ENCODE results near the gene SORCS3. TPM values are rescaled to one million over a fixed set of nuclear protein-coding genes. Genes with fewer than 3 reads are reported as not detected.
A peak's percentile ranks its signal among the peaks of the same experiment; 100 is the strongest.

SORCS3 gene
- total RNA-seq, 1 experiment from 2014 or later, result not detected

DNA sequence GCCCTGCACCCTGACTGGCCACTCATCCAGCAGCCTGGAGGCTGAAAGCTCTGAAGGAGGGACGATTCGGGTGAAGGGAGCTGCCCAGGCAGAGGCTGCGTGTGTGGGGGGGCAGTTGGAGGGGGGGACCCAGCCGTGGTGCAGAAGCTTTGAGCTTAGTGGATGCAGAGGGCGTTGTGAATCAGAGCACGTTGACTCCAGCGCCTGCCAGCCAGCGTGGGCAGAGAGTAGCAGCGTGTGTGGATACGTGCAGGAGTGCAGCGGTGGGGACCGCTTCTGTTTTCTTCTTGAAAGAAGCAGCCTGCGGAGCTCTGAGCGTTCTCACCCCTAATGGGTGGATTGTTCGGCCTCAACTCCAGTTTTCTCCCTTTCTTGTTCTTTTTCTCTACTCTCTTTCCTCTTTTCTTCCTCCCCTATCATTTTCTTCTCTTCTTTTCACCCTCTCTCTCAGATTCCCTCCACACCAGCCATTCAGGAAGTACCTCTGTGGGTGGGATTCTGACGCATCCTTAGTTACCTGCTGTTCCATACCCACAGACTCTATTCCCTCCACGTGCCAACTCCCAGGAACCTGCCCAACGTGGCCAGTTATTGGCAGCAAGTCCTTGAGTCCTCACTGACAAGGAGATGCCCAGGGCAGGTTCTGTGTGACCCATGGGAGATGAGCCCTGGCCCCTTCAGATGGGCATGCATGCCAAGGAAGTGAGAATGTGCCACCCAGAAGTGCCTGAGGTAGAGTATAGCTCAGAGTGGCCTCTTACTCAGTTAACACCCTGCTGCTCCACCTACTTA, 47.4 kb downstream of the SORCS3 start:
- H3K9me3 ChIP-seq (ENCODE audit: control insufficient read depth, insufficient read depth, low read depth, low read length), result no peaks in the 10 kb centered on the region
- in situ Hi-C loops (cut with HindIII; ENCODE audit: low pct_unique_long_range_greater_than_20kb, low sequenced_read_pairs) (no loop called here), intact Hi-C loops (cut with micrococcal nuclease; ENCODE audit: unreplicated experiment) (no loop called here)
- H3K4me3 ChIP-seq (ENCODE audit: low read depth in 2 of 2, low read length in 2 of 2), result no peak overlapping the region
- ChIA-PET POLR2A (interaction anchor here (0.6 kb wide), 1 partner anchor 53 kb away, joined by 3 read pairs; no protein-coding TSS in a partner anchor), CTCF (no interaction called here)
- no peak overlapping the region for H3K27ac ChIP-seq (ENCODE audit: low read length)
- no peaks in the 10 kb centered on the region for H3K4me1 ChIP-seq (ENCODE audit: control insufficient read depth, insufficient read depth, low read length)
- no peak for TF ChIP-seq POLR2AphosphoS5 (IDR thresholded peaks at IDR 0.05; ENCODE audit: low read depth, low read length)
- no peak for TF ChIP-seq TCF7L2 (IDR thresholded peaks at IDR 0.05; ENCODE audit: low read depth, low read length)
- TF ChIP-seq SIN3A (IDR thresholded peaks at IDR 0.05; ENCODE audit: borderline replicate concordance, insufficient read depth, low read depth, low read length), result no peak
- TF ChIP-seq, protein P1, sequence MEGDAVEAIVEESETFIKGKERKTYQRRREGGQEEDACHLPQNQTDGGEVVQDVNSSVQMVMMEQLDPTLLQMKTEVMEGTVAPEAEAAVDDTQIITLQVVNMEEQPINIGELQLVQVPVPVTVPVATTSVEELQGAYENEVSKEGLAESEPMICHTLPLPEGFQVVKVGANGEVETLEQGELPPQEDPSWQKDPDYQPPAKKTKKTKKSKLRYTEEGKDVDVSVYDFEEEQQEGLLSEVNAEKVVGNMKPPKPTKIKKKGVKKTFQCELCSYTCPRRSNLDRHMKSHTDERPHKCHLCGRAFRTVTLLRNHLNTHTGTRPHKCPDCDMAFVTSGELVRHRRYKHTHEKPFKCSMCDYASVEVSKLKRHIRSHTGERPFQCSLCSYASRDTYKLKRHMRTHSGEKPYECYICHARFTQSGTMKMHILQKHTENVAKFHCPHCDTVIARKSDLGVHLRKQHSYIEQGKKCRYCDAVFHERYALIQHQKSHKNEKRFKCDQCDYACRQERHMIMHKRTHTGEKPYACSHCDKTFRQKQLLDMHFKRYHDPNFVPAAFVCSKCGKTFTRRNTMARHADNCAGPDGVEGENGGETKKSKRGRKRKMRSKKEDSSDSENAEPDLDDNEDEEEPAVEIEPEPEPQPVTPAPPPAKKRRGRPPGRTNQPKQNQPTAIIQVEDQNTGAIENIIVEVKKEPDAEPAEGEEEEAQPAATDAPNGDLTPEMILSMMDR (IDR thresholded peaks at IDR 0.05), result no peak
- TF ChIP-seq, protein P2, sequence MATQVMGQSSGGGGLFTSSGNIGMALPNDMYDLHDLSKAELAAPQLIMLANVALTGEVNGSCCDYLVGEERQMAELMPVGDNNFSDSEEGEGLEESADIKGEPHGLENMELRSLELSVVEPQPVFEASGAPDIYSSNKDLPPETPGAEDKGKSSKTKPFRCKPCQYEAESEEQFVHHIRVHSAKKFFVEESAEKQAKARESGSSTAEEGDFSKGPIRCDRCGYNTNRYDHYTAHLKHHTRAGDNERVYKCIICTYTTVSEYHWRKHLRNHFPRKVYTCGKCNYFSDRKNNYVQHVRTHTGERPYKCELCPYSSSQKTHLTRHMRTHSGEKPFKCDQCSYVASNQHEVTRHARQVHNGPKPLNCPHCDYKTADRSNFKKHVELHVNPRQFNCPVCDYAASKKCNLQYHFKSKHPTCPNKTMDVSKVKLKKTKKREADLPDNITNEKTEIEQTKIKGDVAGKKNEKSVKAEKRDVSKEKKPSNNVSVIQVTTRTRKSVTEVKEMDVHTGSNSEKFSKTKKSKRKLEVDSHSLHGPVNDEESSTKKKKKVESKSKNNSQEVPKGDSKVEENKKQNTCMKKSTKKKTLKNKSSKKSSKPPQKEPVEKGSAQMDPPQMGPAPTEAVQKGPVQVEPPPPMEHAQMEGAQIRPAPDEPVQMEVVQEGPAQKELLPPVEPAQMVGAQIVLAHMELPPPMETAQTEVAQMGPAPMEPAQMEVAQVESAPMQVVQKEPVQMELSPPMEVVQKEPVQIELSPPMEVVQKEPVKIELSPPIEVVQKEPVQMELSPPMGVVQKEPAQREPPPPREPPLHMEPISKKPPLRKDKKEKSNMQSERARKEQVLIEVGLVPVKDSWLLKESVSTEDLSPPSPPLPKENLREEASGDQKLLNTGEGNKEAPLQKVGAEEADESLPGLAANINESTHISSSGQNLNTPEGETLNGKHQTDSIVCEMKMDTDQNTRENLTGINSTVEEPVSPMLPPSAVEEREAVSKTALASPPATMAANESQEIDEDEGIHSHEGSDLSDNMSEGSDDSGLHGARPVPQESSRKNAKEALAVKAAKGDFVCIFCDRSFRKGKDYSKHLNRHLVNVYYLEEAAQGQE (IDR thresholded peaks at IDR 0.05; ENCODE audit: insufficient read depth in 1 of 2, low read depth in 2 of 2, low read length in 1 of 2), result no peak
- H3K27me3 ChIP-seq (ENCODE audit: control insufficient read depth, insufficient read depth, low read length), result peaks cover 2% of the 10 kb centered on the region; the same call in 1 of the 2 replicates
- no peak for DNase-seq (ENCODE audit: low read depth, low spot score)
- BruUV-seq (replicated peaks), result no TSS peak
- H3K36me3 ChIP-seq (ENCODE audit: control insufficient read depth, insufficient read depth, low read length), result no peaks in the 10 kb centered on the region
- ATAC-seq, result peak; percentile 21; the same call in 1 of the 2 replicates

DNA sequence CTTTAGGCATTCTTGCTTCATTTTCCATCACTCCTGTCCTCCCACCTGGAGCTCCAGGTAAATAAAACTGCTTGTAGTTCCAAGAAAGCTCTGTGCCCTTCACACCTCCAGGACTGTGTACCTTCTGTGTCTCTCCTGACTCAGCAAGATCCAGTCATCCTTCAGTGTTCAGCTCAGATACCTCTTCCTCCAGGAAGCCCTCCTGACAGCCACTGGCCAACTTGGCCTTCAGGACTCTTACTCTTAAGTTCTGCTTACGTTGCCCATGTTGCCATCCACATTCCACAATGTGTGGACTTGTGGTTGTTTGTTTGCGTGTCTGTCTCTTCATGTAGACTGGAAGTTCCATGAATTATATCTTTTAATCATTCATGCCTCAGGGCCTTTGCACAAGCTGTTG, 48.0 kb downstream of the SORCS3 start:
- DNase-seq (ENCODE audit: low read depth, low spot score) (no peak), ATAC-seq (no peak)
- BruUV-seq (replicated peaks), result no TSS peak
- ChIA-PET CTCF (no interaction called here), POLR2A (interaction anchor here (0.6 kb wide), 1 partner anchor 52 kb away, joined by 3 read pairs; no protein-coding TSS in a partner anchor)
- no peaks in the 10 kb centered on the region for H3K9me3 ChIP-seq (ENCODE audit: control insufficient read depth, insufficient read depth, low read depth, low read length)
- H3K27ac ChIP-seq (ENCODE audit: low read length), result no peak overlapping the region
- H3K36me3 ChIP-seq (ENCODE audit: control insufficient read depth, insufficient read depth, low read length), result no peaks in the 10 kb centered on the region
- H3K4me3 ChIP-seq (ENCODE audit: low read depth in 2 of 2, low read length in 2 of 2), result no peak overlapping the region
- TF ChIP-seq, protein P1 (IDR thresholded peaks at IDR 0.05), result no peak
- TF ChIP-seq SIN3A (IDR thresholded peaks at IDR 0.05; ENCODE audit: borderline replicate concordance, insufficient read depth, low read depth, low read length) (no peak), POLR2AphosphoS5 (IDR thresholded peaks at IDR 0.05; ENCODE audit: low read depth, low read length) (no peak), TCF7L2 (IDR thresholded peaks at IDR 0.05; ENCODE audit: low read depth, low read length) (no peak)
- TF ChIP-seq, protein P2 (IDR thresholded peaks at IDR 0.05; ENCODE audit: insufficient read depth in 1 of 2, low read depth in 2 of 2, low read length in 1 of 2), result no peak
- in situ Hi-C loops (cut with HindIII; ENCODE audit: low pct_unique_long_range_greater_than_20kb, low sequenced_read_pairs), result no loop called here
- intact Hi-C loops (cut with micrococcal nuclease; ENCODE audit: unreplicated experiment), result no loop called here
- H3K27me3 ChIP-seq (ENCODE audit: control insufficient read depth, insufficient read depth, low read length), result peaks cover 2% of the 10 kb centered on the region; the same call in 1 of the 2 replicates
- no peaks in the 10 kb centered on the region for H3K4me1 ChIP-seq (ENCODE audit: control insufficient read depth, insufficient read depth, low read length)
